Heart left ventricle (tissue), 13 donors: ENCODE data around the gene FZD10.

ENCODE experiments used
- CTCF ChIP-seq, 12 donors: fragments of 200-600 bp; sonication (generic) in 4 of 12; IDR thresholded peaks; one replicate each; pipeline versions ENCODE4 v1.5.0 to v1.8.0; 2018 to 2022; ENCODE audit warnings: antibody characterized with exemption in 12 of 12, mild to moderate bottlenecking in 5 of 12
- POLR2A ChIP-seq, 2 donors: fragments of 450-650 bp; IDR thresholded peaks; one replicate each; pipeline ENCODE4 v1.6.1; 2017; ENCODE audit warnings: antibody characterized with exemption in 2 of 2, mild to moderate bottlenecking in 2 of 2, moderate library complexity in 2 of 2
- donor health status: ischemic (EF 13 %, LVEDD 7.1; RV severe dilation, severe dysfunction).
- donor health status: DM: no; HTN: yes; CAD: no.
- donor health status: DM: no; HTN: no; CAD: no.
- donor health status: ischemic (EF 25% LVEDD 6.9; RV normal size, moderate dysfunction).
- donor health status: ischemic (EF 25% LVEDD 5.7; RV mildly dilated, moderate dysfunction).
- donor health status: ischemic (EF 35%, LVEDD 5.7; RV mildly dilated, moderate dysfunction).
- donor health status: nonischemic (EF 11% LVEDD 7.7; RV severe dilation, severe dysfunction).
- donor health status: DM: yes; HTN: yes; CAD: no.
- donor health status: PGD.
- donor health status: ischemic (EF 29% LVEDD 5.4; RV normal size, mild dysfunction).
- donor health status: nonischemic (EF 23%, LVEDD 6.1; RV moderate dilation, normal function).

GRCh38 chr12:130203151-130203550 is 40.9 kb downstream of the FZD10 start:
- no peak for TF ChIP-seq POLR2A (IDR thresholded peaks at IDR 0.05)
- no peak for TF ChIP-seq CTCF (IDR thresholded peaks at IDR 0.05)
